A204.1 (cell line): Measurements from ENCODE around the gene GALNT11.
"Not testable (repeated sequence)": the region's sequence is repeated elsewhere in the genome, so short reads cannot be mapped to it uniquely, and the experiment has no call there.

Experiments
- FAIRE-seq: peaks from 2 replicates; lab custom pipeline; 2012; peaks lifted over from hg19 to GRCh38; lab: Jason Lieb, UNC

The GALNT11 gene

DNA sequence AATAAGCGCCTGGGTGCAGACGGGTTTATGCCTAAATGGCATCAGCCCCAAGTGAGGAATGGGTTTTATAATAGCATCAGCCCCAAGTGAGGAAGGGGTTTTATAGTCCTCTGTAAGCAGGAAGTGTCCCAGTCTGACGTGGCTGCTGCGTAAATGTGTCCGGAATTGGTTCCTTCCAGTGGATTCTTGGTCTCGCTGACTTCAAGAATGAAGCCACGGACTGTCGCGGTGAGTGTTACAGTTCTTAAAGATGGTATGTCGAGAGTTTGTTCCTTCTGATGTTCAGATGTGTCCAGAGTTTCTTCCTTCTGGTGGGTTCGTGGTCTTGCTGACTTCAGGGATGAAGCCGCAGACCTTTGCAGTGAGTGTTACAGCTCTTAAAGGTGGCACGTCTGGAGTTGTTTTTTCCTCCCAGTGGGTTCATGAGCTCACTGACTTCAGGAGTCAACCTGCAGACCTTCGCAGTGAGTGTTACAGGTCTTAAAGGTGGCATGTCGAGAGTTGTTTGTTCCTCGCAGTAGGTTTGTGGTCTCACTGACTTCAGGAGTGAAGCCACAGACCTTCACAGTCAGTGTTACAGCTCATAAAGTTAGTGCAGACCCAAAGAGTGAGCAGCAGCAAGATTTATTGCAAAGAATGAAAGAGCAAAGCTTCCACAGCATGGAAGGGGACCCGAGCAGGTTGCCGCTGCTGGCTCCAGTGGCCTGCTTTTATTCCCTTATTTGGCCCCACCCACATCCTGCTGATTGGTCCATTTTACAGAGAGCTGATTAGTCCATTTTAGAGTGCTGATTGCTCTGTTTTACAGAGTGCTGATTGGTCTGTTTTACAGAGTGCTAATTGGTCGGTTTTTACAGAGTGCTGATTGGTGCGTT is 2.3 kb downstream of the GALNT11 start:
- FAIRE-seq = not testable (repeated sequence)

DNA sequence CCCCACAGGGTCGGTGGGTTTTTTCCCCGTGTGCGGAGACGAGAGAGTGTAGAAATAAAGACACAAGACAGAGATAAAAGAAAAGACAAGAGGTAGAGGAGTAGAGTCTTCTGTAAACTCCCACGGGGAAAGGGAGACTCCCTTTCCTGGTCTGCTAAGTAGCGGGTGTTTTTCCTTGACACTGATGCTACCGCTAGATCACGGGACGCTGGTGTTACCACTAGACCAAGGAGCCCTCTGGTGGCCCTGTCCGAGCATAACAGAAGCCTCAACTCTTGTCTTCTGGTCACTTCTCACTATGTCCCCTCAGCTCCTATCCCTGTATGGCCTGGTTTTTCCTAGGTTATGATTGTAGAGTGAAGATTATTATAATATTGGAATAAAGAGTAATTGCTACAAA is 4.6 kb downstream of the GALNT11 start:
- not testable (repeated sequence) for FAIRE-seq

DNA sequence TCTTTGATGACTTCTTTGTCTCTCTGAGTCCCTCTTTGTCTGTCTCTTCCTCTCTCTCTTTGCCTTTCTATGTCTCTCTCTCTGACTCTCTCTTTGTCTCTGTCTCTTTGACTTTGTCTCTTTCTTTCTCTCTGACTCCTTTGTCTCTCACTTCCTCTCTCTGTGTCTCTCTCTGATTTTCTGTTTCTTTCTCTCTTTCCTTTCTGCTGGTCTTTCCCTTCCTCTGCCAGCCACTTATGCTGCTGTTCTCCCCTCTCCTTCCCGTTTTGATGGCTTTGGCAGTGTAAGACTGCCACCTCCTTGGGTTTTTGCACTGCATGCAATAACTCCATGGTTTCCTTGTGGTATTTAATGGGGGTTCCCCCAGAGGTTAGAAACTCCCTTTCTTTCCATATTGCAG is 5.2 kb downstream of the GALNT11 start:
- not testable (repeated sequence) for FAIRE-seq

DNA sequence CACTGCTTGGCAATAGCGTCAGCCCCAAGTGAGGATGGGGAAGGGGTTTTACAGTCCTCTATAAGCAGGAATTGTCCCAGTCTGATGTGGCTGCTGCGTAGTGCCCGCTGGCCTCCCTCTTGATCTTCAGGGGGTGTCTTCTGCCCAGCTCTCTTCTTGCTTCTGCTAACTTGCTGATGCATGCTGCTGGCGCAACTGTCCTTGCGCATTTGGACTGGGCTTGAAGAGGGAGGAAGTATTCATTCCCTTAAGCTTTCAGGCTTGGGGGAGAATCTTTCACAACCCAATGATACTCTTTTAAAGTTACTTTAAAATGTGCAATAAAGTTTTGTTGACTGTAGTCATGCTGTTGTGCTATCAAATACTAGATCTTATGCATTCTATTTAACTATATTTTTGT is 10.3 kb downstream of the GALNT11 start:
- FAIRE-seq = no peak

DNA sequence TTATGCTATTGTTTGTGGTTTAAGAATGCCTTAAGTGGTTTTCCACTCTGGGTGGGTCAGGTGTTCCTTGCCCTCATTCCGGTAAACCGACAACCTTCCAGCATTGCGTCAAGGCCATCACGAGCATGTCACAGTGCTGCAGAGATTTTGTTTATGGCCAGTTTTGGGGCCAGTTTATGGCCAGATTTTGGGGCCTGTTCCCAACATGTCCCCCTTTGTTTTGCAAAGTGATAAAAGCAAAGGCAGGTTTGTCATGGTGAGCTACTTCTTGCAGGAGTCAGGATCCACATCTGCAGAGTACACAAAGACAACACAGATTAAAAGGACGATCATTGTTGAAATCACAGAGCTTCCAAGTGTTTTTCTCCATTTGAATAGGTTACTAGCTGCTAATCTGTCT is 12.9 kb downstream of the GALNT11 start:
- FAIRE-seq = not testable (repeated sequence)

DNA sequence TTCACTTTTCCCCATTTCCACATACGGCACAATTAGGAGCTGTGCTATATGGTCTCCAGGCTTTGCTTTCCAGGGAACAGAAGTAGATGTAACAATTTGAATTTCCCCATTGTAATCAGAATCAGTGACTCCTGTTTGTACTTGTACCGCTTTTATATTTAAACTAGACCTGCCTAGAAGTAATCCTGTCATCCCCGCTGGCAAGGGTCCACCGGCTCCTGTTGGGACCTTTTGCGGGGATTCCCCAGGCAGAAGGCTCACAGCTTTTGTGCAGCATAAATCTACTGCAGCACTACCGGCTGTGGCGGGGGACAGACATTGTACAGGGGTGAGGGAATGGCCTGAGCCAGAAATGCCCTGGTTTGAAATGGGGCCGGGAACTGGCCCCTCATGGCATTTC is 17.6 kb downstream of the GALNT11 start:
- not testable (repeated sequence) for FAIRE-seq

DNA sequence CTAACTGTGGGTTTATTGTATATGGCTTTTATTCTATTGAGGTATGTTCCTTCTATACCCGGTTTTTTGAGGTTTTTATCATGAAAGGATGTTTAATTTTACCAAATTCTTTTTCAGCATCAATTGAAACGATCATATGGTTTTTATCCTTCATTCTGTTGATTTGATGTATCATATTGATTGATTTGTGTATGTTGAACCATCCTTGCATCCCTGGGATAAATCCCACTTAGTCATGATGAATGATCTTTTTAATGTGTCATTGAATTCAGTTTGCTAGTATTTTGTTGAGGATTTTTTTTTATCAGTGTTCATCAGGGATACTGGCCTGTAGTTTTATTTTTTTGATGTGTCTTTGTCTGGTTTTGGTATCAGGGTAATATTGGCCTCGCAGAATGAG is 19.4 kb downstream of the GALNT11 start:
- peak; percentile 40 for FAIRE-seq

DNA sequence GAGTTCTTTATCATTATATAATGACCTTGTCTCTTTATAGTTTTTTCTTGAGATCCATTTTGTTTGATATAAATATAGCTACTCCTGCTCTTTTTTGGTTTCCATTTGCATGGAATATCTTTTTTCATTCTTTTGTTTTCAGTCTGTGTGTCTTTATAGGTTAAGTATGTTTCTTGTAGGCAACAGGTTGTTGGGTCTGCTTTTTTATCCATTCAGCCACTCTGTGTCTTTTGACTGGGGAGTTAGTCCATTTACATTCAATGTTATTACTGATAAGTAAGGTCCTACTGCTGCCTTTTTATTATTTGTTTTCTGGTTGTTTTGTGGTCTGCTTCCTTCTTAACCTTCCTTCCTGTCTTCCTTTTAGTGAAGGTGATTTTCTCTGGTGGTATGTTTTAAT is 21.1 kb downstream of the GALNT11 start:
- no peak for FAIRE-seq

DNA sequence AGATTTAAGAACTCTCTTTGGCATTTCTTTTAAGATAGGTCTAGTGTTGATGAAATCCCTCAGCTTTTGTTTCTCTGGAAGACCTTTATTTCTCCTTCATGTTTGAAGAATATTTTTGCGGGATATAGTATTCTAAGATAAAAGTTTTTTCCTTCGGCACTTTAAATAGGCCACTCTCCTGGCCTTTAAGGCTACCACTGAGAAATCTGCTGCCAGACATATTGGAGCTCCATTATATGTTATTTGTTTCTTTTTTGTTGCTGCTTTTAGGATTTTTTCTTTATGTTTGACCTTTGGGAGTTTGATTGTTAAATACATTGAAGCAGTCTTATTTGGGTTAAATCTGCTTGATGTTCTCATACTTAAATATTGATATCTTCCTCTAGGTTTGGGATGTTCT is 22.6 kb downstream of the GALNT11 start:
- no peak for FAIRE-seq

DNA sequence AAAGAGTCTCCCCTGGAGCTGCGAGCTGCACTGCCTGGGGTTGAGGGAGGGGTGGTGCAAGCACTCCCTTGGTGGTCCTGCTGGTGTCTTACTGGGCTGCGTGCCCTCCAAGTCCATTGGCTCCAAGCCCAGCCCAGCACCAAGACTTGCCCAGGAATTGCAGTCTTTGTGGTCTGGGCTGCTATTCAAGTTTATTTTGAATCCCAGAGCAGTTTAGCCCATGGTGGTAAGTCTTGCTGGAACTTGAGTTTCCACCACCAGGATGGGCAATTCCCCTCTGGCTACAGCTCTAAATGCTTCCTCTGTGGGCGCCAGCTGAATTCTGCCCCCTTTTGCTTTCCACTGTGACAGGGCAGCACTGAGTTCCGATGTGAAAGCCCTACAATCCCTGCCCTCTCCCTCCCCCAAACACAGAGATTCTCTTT is 25.1 kb downstream of the GALNT11 start:
- no peak for FAIRE-seq

DNA sequence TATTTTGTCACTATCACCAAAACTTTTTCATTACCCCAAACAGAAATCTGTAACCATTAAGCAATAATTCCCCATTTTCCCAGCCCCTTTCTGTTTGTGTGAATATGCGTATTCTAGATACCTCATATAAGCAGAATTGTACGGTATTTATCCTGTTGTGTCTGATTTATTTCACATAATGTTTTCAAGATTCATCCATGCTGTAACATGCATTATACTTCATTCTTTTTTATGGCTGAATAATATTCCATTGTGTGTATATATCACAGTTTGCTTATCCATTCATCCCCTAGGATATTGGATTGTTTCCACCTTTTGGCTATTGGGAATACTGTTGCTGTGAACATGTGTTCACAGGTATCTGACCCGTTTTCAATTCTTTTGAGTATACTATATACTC is 26.5 kb downstream of the GALNT11 start:
- FAIRE-seq = peak; percentile 32

DNA sequence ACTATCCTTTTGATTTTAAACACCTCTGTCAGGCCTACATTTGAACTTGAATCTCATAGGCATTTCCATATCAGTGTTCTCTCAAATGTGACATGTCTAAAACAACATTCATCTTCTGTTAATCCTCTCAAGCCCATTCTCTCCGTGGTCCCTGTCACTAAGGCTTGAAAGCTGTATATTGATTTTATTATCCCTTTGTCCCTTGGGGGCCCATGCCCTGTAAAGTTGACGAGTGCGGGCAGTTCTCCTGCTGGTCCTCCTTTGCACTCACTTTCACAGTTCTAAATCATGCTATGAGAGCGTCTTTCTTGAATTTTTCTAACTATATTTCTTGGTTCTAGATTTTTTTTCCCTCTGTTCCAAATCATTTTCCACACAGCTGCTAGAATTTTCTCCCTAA is 27.3 kb downstream of the GALNT11 start:
- no peak for FAIRE-seq

DNA sequence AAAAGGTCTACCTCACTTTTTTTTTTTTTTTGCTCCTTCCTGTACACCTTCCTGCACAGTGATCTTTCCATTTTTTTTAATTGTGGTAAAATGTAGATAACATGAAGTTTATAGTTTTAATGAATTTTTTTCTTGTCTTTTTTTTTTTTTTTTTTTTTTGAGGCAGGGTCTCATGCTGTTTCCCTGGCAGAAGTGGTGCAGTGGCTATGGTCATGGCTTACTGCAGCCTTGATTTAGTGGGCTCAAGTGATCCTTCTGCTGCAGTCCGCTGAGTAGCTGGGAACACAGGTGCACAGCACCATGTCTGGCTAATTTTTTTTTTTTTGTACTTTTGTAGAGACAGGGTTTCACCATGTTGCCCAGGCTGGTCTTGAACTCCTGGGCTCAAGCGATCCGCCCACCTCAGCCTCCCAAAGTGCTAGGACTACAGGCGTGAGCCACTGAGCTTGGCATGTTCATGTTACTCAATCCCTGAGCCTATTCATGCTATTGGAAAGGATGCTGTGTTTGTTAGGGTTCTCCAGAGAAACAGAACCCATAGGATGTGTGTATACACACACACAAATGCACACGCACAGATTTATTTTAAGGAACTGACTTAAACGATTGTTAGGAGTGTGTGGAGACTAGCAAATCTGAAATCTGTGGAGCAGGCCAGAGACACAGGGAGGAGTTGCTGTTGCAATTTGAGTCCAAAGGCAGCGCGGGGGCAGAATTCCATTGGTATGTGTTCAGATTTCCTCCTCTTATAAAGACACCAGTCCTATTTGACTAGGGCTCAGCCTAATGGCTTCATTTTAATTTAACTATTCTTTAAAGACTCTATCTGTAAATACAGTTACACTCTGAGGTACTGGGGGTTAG is 29.1 kb downstream of the GALNT11 start:
- FAIRE-seq = no peak

DNA sequence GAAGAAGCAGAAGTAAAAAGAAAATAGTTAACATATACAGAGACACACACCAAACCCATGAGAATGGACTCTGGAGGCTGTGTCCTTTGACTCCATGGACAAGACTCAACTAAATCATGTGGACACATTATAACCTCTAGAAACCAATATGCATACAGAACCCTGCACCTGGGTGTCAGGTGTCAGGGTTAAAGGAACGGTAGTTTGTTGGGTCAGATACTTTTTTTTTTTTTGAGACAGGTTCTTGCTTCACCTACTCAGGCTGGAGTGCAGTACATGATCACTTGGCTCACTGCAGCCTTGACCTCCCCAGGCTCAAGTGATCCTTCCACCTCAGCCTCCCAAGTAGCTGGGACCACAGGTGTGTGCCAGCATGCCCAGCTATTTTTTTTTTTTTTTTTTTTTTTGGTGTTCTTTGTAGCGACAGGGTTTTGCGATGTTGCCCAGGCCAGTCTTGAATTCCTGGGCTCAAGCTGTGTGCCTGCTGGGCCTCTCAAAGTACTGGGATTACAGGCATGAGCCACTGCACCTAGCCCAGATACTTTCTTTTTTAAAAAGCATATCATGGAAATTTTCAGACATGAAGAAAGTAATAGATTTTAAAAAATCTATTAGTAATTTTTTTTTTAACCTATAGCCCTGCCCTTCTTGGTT is 31.3 kb downstream of the GALNT11 start:
- FAIRE-seq = no peak

DNA sequence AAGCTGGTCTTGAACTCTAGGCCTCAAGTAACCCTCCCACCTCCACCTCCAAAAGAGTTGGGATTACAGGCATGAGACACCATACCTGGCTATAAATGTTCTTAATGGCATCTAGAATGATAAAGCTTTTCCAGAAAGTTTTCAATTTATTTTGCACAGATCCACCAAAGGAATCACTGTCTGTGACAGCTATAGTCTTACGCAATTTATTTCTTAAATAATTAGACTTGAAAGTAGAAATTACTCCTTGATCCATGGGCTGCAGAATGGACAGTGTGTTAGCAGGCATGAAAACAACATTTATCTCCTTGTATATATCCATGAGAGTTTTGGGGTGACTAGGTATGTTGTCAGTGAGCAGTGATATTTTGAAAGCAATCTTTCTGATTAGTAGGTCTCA is 33.8 kb downstream of the GALNT11 start:
- no peak for FAIRE-seq

DNA sequence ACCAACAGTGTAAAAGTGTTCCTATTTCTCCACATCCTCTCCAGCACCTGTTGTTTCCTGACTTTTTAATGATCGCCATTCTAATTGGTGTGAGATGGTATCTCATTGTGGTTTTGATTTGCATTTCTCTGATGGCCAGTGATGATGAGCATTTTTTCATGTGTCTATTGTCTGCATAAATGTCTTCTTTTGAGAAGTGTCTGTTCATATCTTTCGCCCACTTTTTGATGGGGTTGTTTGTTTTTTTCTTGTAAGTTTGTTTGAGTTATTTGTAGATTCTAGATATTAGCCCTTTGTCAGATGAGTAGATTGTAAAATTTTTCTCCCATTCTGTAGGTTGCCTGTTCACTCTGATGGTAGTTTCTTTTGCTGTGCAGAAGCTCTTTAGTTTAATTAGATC is 35.6 kb downstream of the GALNT11 start:
- FAIRE-seq = not testable (repeated sequence)

DNA sequence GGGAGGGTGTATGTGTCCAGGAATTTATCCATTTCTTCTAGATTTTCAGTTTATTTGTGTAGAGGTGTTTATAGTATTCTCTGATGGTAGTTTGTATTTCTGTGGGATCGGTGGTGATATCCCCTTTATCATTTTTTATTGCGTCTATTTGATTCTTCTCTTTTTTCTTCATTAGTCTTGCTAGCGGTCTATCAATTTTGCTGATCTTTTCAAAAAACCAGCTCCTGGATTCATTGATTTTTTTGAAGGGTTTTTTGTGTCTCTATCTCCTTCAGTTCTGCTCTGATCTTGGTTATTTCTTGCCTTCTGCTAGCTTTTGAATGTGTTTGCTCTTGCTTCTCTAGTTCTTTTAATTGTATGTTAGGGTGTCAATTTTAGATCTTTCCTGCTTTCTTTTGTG is 37.7 kb downstream of the GALNT11 start:
- FAIRE-seq = not testable (repeated sequence)

DNA sequence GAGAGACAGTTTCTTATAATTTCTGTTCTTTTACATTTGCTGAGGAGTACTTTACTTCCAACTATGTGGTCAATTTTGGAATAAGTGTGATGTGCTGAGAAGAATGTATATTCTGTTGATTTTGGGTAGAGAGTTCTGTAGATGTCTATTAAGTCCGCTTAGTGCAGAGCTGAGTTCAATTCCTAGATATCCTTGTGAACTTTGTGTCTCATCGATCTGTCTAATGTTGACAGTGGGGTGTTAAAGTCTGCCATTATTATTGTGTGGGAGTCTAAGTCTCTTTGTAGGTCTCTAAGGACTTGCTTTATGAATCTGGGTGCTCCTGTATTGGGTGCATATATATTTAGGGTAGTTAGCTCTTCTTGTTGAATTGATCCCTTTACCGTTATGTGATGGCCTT is 38.3 kb downstream of the GALNT11 start:
- not testable (repeated sequence) for FAIRE-seq

DNA sequence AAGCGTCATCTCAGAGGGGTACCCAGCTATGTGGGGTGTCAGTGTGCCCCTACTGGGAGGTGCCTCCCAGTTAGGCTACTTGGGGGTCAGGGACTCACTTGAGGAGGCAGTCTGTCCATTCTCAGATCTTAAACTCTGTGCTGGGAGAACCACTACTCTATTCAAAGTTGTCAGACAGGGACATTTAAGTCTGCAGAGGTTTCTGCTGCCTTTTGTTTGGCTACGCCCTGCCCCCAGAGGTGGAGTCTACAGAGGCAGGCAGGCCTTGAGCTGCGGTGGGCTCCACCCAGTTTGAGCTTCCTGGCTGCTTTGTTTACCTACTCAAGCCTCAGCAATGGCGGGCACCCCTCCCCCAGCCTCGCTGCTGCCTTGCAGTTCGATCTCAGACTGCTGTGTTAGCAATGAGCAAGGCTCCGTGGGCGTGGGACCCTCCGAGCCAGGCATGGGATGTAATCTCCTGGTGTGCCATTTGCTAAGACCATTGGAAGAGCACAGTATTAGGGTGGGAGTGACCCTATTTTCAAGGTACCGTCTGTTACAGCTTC is 40.4 kb downstream of the GALNT11 start:
- not testable (repeated sequence) for FAIRE-seq

DNA sequence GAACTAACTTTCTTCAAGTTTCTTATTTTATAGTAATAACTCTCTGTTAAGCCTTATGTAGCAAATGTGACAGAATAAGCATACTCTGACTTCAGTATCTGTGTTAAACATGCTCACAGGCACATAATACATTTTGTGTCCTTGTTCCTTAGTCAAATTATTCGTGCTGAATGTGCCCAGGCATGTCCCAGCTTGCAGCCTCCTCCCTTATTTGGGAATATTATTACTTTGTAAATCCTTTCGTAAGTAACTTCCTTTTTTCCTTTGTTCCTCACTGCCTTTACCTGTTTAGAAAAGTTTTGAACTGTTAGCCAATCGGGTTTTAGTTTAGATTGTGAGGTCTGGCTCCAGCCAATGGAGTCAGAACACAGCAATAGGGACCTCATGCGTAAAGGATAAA is 46.9 kb downstream of the GALNT11 start:
- FAIRE-seq = no peak

DNA sequence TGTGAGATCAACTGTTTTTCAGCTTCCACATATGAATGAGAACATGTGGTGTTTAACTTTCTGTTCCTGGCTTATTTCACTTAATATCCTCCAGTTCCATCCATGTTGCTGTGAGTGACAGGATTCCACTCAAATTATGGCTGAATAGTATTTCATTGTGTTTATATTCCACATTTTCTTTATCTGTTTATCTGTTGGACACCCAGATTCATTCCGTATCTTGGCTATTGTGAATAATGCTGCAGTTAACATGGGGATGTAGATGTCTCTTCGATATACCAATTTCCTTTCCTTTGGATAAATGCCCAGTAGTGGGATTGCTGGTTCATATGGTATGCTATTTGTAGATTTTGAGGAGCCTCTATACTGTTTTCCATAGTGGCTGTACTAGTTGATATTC is 47.9 kb downstream of the GALNT11 start:
- no peak for FAIRE-seq

DNA sequence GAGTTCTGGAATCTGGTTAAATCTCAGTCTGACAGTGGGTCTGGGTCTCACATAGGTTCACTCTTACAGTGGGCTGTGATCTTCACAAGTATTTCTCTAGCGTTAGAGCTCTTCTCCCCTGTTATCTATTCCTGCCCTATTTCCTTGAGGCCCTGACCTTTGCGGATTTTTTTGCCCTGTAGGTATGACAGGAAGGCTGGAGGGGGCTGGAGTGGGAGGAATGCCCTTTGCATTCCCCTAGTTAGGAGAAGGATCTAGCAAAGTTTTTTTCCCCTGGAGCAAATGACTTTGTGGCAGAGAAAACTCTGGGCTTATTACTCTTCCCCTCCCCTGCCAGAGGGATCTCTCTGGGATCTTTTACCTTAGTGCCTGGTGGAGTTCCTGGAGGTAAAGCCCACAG is 49.2 kb downstream of the GALNT11 start:
- no peak for FAIRE-seq
